Transverse colon (tissue), 4 donors: ENCODE results near the gene ADAM12. TPM values are rescaled to one million over a fixed set of nuclear protein-coding genes. Genes with fewer than 3 reads are reported as not detected.

Experiments
- DNase-seq: peaks from one replicate; pipeline ENCODE4 v3.0.0-alpha.2; 2019
- H3K27ac ChIP-seq, 4 donors: fragments of 200-600 bp; sonication (generic); 2 replicates each; pipeline ENCODE4 v1.5.1; 2016 to 2018; ENCODE audit warnings: inconsistent platforms in 4 of 4
- H3K27me3 ChIP-seq: fragments of 200-600 bp; sonication (generic); 2 replicates; pipeline ENCODE4 v1.5.1; 2017; ENCODE audit warnings: inconsistent platforms
- H3K36me3 ChIP-seq, 4 donors: fragments of 200-600 bp; sonication (generic); 2 replicates each; pipeline ENCODE4 v1.5.1; 2017 to 2019; ENCODE audit warnings: inconsistent platforms in 4 of 4
- H3K4me1 ChIP-seq, 4 donors: fragments of 200-600 bp; sonication (generic); 2 replicates each; pipeline ENCODE4 v1.5.1; 2017 to 2020; ENCODE audit warnings: inconsistent platforms in 4 of 4
- H3K4me3 ChIP-seq, 4 donors: fragments of 200-600 bp; sonication (generic); 1 replicate in 1 of 4; 2 replicates in 3 of 4; pipeline versions ENCODE4 v1.5.1 to v1.6.1; 2017 to 2019; ENCODE audit warnings: inconsistent platforms in 4 of 4
- H3K9me3 ChIP-seq, 2 donors: fragments of 200-600 bp; sonication (generic); 2 replicates each; pipeline ENCODE4 v1.5.1; 2017 to 2019; ENCODE audit warnings: inconsistent platforms in 2 of 2
- EP300 ChIP-seq: sonication (generic); formaldehyde crosslinking; IDR thresholded peaks from one replicate; pipeline ENCODE4 v1.6.1; 2017; ENCODE audit warnings: antibody characterized with exemption, low read depth
- POLR2A ChIP-seq: fragments of 450-650 bp; IDR thresholded peaks from one replicate; pipeline ENCODE4 v1.6.1; 2016; ENCODE audit warnings: antibody characterized with exemption, mild to moderate bottlenecking, moderate library complexity
- POLR2AphosphoS5 ChIP-seq, 3 donors: sonication (generic); formaldehyde crosslinking; IDR thresholded peaks; one replicate each; pipeline ENCODE4 v1.6.1; 2016; ENCODE audit warnings: antibody characterized with exemption in 3 of 3
- WGBS, 2 donors: methylation state at CpG; one replicate each; pipeline ENCODE4 v1.1.5; 2018; ENCODE audit warnings: low coverage in 1 of 2; 5-methylcytosine and 5-hydroxymethylcytosine counted together
- in situ Hi-C, 4 donors: fragments of 200-750 bp; cut with MboI; loops; one replicate each; pipeline versions ENCODE4 v1.15.0 to v1.15.1; 2017; ENCODE audit warnings: low sequenced_read_pairs in 3 of 4, low pct_ligation_motif_present in 1 of 4, low pct_unique_long_range_greater_than_20kb in 1 of 4
- intact Hi-C: fragments of 100-400 bp; cut with DNase I; formaldehyde crosslinking; loops from one replicate; pipeline ENCODE4 v1.15.1; 2023; ENCODE audit warnings: low total_unique reads
- total RNA-seq, 4 donors: library from RNA; depleted of rRNA; stranded (reverse); fragments of >200 nt; gene quantifications; one replicate each; pipeline ENCODE4 v1.1.0, GENCODE V29; 2016
- TF ChIP-seq, protein P1 (sequence below), 5 experiments: fragments of 200-600 bp in 3 of 5; fragments of 450-650 bp in 2 of 5; sonication (generic) in 3 of 5; IDR thresholded peaks; 1 replicate in 2 of 5; 2 replicates in 3 of 5; pipeline ENCODE4 v1.5.1; 2016 to 2017; ENCODE audit warnings: antibody characterized with exemption in 5 of 5, inconsistent platforms in 3 of 5, mild to moderate bottlenecking in 2 of 5, moderate library complexity in 1 of 5

Gene ADAM12
- total RNA-seq, 4 donors from 2014 or later: 0.14 to 2.2 (median 1.1) TPM; not detected in 1

DNA sequence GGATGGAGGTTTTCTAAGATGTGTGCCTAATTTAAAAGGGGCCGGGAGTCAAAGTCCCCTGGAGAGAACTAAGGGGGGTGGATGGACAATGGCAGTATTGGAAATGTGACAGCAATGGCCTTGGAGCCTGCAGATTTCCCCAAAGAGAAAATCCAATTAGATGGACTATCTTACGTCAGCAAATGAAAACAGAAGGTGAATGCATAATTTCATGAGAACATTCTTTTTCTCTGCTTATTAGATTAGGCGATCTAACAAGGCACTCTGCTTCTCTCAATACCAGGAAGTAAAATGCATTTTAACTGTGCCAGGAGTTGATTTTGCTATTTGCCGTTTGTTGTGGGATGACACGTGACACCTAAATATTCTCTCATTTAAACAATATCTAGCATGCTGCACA, 226.6 kb downstream of the ADAM12 start:
- no peaks in the 10 kb centered on the region for H3K27me3 ChIP-seq
- in situ Hi-C loops (no loop called here), intact Hi-C loops (no loop called here)
- 46 to 63% methylated on average over 5 of the region's 5 CpGs for WGBS, 2 donors
- no peaks in the 10 kb centered on the region for H3K4me1 ChIP-seq
- H3K27ac ChIP-seq: no peak overlapping the region
- H3K9me3 ChIP-seq: no peaks in the 10 kb centered on the region
- H3K4me3 ChIP-seq: no peak overlapping the region
- H3K36me3 ChIP-seq: no peaks in the 10 kb centered on the region
- DNase-seq: no peak
- TF ChIP-seq, protein P1, sequence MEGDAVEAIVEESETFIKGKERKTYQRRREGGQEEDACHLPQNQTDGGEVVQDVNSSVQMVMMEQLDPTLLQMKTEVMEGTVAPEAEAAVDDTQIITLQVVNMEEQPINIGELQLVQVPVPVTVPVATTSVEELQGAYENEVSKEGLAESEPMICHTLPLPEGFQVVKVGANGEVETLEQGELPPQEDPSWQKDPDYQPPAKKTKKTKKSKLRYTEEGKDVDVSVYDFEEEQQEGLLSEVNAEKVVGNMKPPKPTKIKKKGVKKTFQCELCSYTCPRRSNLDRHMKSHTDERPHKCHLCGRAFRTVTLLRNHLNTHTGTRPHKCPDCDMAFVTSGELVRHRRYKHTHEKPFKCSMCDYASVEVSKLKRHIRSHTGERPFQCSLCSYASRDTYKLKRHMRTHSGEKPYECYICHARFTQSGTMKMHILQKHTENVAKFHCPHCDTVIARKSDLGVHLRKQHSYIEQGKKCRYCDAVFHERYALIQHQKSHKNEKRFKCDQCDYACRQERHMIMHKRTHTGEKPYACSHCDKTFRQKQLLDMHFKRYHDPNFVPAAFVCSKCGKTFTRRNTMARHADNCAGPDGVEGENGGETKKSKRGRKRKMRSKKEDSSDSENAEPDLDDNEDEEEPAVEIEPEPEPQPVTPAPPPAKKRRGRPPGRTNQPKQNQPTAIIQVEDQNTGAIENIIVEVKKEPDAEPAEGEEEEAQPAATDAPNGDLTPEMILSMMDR (IDR thresholded peaks at IDR 0.05): no peak
- TF ChIP-seq POLR2AphosphoS5 (IDR thresholded peaks at IDR 0.05) (no peak), POLR2A (no peak), EP300 (no peak)

DNA sequence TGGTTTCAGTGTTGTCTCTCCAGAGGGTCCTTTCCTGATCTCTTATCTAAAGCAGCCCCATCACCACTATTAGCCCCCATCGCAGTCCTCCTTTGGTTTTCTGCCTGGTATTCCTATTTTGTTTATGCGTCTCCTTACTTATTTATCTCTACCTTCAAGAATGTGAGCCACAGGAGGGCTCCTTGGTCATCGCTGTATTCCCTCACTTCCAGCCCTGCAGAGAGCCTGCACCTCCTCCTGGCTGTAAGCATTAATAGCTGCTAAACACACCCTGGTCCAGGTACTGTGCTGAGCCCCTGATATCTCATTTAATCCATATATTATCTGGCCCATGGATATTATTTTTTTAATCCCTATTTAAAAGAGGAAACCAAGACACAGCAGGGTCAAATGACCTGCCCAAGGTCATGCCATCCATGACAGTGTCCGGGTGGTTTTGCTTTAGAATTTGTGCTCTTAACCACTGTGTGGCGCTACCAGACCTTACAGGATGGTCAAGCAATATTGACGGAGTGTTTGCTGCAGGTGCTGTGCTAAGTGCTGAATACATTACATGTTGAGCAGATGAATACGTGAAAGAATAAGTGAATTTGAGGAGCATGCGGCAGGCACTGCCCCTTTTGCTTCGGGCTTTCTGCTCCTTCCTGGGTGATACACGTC, 227.2 kb downstream of the ADAM12 start:
- intact Hi-C loops: no loop called here
- in situ Hi-C loops: no loop called here
- Histone ChIP-seq H3K4me3 (no peak overlapping the region), H3K36me3 (no peaks in the 10 kb centered on the region), H3K27me3 (no peaks in the 10 kb centered on the region), H3K9me3 (no peaks in the 10 kb centered on the region), H3K4me1 (no peaks in the 10 kb centered on the region), H3K27ac (no peak overlapping the region)
- 74 to 81% methylated on average over 8 to 10 of the region's 10 CpGs for WGBS, 2 donors
- TF ChIP-seq POLR2AphosphoS5 (IDR thresholded peaks at IDR 0.05): no peak
- TF ChIP-seq, protein P1 (IDR thresholded peaks at IDR 0.05): peak in 1 of 5 experiments; percentile 14
- TF ChIP-seq EP300: no peak
- TF ChIP-seq POLR2A: no peak
- DNase-seq: no peak

DNA sequence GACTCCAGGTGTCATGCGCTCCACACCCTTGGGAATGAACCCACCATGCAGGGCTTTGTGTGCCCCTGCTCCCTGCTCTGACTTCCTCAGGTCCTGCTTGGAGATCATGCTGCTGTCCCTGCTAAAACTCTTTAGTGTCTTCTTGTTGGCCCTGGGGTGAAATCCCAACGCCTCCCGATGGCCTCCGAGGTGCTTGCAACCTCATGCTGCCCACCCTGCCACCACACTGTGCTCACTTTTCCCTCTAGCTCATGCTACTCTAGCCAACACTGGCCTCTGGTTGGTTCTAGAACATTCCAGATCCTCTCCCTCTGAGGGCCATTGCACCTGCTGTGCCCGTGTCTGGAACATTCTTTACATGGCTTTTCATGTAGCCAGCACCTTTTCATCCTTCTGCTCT, 227.7 kb downstream of the ADAM12 start:
- no peaks in the 10 kb centered on the region for H3K9me3 ChIP-seq
- H3K27ac ChIP-seq: no peak overlapping the region
- no peaks in the 10 kb centered on the region for H3K27me3 ChIP-seq
- TF ChIP-seq POLR2AphosphoS5 (IDR thresholded peaks at IDR 0.05) (no peak), EP300 (no peak), POLR2A (no peak)
- TF ChIP-seq, protein P1 (IDR thresholded peaks at IDR 0.05): no peak
- WGBS, 2 donors: 69 to 71% methylated on average over 5 of the region's 5 CpGs
- in situ Hi-C loops (no loop called here), intact Hi-C loops (no loop called here)
- H3K36me3 ChIP-seq: no peaks in the 10 kb centered on the region
- no peak for DNase-seq
- no peaks in the 10 kb centered on the region for H3K4me1 ChIP-seq
- no peak overlapping the region for H3K4me3 ChIP-seq

DNA sequence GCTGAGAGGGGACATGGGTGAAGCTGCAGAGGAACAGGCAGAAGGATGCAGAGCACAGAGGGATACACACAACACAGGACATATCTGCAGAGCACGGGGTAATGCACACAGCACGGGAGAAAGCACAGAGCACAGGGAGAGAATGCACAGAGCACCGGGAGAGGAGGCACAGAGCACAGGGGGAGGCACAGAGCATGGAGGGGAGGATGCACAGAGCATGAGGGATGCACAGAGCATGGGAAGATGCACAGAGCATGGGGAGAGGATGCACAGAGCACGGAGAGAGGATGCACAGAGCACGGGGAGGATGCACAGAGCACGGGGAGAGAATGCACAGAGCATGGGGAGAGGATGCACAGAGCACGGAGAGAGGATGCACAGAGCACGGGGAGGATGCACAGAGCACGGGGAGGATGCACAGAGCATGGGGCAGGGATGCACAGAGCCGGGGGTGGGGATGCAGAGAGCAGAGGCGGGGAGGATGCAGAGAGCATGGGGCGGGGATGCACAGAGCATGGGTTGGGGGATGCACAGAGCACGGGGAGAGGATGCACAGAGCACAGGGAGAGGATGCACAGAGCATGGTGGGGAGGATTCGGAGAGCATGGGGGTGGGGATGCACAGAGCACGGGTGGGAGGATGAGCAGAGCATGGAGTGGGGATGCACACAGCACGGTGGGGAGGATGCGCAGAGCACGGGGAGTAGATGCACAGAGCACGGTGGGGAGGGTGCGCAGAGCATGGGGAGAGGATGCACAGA, 230.0 kb downstream of the ADAM12 start:
- no peaks in the 10 kb centered on the region for H3K27me3 ChIP-seq
- in situ Hi-C loops (no loop called here), intact Hi-C loops (no loop called here)
- H3K27ac ChIP-seq: no peak overlapping the region
- no peaks in the 10 kb centered on the region for H3K36me3 ChIP-seq
- 66 to 67% methylated on average over 16 to 20 of the region's 20 CpGs for WGBS, 2 donors
- DNase-seq: no peak
- TF ChIP-seq POLR2AphosphoS5 (IDR thresholded peaks at IDR 0.05): no peak
- no peak for TF ChIP-seq POLR2A
- no peak for TF ChIP-seq EP300
- TF ChIP-seq, protein P1 (IDR thresholded peaks at IDR 0.05): no peak
- no peaks in the 10 kb centered on the region for H3K4me1 ChIP-seq
- H3K9me3 ChIP-seq: no peaks in the 10 kb centered on the region
- no peak overlapping the region for H3K4me3 ChIP-seq
